HL-60 (cell line): Measurements from ENCODE around the gene CAMK1D.

Experiments
- CTCF ChIP-seq: IDR thresholded peaks from one replicate; pipeline ENCODE4 v1.5.1; 2011; ENCODE audit warnings: low read length, control low read depth, inconsistent platforms; ENCODE audit not compliant: insufficient read depth
- GABPA ChIP-seq: IDR thresholded peaks from 2 replicates; pipeline ENCODE4 v1.6.1; 2012; ENCODE audit warnings: low read depth
- POLR2AphosphoS5 ChIP-seq: IDR thresholded peaks from 2 replicates; pipeline ENCODE4 v1.6.1; 2012; ENCODE audit warnings: low read depth
- REST ChIP-seq: IDR thresholded peaks from 2 replicates; pipeline ENCODE4 v1.6.1; 2012; ENCODE audit warnings: low read depth; ENCODE audit not compliant: insufficient replicate concordance

GRCh38 chr10:12749760-12750478, 400.6 kb downstream of the CAMK1D start:
- TF ChIP-seq CTCF: no peak
- no peak for TF ChIP-seq REST
- no peak for TF ChIP-seq POLR2AphosphoS5
- TF ChIP-seq GABPA: no peak
